Measurements from ENCODE around the gene CAMK1D.

CAMK1D gene

DNA sequence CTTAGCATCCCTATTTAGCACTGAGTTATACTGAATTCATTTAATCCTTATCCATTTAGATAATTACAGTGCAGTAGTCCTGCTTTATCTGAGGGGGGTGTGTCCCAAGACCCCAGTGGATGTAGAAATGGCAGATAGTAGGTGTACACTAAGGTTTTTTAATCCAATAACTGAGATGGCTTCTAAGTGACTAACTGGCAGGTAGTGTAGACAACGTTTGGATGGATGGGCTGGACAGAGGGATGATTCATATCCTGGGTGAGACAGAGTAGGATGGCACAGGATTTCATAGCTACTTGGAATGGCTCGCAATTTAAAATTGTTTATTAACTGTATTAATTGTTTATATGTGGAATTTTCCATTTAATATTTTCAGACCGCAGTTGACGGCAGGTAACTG is 356.6 kb downstream of the CAMK1D start:
- Histone ChIP-seq H3K9me3 (no peaks in the 10 kb centered on the region), H3K36me3 (no peaks in the 10 kb centered on the region), H3K4me3 (no peak overlapping the region), H3K27ac (no peak overlapping the region), H3K27me3 (no peaks in the 10 kb centered on the region), H3K4me1 (peaks cover 0 to 70% (median 53%) of the 10 kb centered on the region in 4 donors)
- intact Hi-C loops (cut with DNase I; ENCODE audit: low total_unique reads), result loop anchor here (5.0 kb wide), 1 partner anchor 489 kb away; no protein-coding TSS in a partner anchor
- DNase-seq, result no peak
- TF ChIP-seq, protein P1, sequence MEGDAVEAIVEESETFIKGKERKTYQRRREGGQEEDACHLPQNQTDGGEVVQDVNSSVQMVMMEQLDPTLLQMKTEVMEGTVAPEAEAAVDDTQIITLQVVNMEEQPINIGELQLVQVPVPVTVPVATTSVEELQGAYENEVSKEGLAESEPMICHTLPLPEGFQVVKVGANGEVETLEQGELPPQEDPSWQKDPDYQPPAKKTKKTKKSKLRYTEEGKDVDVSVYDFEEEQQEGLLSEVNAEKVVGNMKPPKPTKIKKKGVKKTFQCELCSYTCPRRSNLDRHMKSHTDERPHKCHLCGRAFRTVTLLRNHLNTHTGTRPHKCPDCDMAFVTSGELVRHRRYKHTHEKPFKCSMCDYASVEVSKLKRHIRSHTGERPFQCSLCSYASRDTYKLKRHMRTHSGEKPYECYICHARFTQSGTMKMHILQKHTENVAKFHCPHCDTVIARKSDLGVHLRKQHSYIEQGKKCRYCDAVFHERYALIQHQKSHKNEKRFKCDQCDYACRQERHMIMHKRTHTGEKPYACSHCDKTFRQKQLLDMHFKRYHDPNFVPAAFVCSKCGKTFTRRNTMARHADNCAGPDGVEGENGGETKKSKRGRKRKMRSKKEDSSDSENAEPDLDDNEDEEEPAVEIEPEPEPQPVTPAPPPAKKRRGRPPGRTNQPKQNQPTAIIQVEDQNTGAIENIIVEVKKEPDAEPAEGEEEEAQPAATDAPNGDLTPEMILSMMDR (IDR thresholded peaks at IDR 0.05), result no peak

DNA sequence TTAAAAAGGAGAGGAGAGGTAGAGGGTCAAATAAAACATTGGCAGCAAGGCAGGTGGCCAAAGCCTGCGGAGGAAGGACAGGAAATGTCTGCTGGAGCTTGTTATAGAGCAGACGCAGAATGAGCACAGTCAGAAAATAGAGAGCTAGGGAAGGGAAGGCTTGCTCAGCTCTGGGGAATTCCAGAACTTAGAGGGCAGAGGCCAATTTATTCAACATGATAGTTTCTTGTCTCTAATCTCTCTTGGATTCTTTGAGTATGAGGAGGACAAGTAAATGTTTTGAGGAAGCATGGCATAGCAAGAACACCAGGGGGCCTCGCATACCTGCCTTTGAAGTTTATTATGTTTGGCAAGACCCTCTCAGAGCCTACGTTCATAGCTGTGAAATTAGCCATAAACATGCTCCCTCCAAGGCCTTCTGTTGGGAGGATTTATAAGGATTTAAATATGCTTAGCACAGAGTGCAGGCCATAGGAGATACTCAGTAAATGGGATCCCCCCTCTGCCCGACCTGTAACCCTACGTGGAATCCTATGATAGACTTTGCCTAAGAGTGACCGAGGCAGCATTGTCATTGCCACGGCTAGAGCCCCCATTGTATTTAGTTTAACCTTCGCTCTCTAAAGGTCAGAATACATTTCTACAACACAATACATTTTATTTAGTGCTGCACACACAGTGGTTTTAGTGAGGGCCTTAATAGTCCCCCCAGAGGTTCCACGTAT is 358.3 kb downstream of the CAMK1D start:
- TF ChIP-seq, protein P1 (IDR thresholded peaks at IDR 0.05), result peak; percentile 28 to 51
- H3K4me1 ChIP-seq, result peaks cover 0 to 70% (median 49%) of the 10 kb centered on the region in 4 donors
- intact Hi-C loops (cut with DNase I; ENCODE audit: low total_unique reads), result loop anchor here (5.0 kb wide), 1 partner anchor 490 kb away; no protein-coding TSS in a partner anchor
- H3K27me3 ChIP-seq, result no peaks in the 10 kb centered on the region
- no peaks in the 10 kb centered on the region for H3K36me3 ChIP-seq
- DNase-seq, result peak; percentile 41 to 77
- peak overlapping the region; percentile 75 to 80 for H3K27ac ChIP-seq
- no peak overlapping the region for H3K4me3 ChIP-seq
- no peaks in the 10 kb centered on the region for H3K9me3 ChIP-seq

DNA sequence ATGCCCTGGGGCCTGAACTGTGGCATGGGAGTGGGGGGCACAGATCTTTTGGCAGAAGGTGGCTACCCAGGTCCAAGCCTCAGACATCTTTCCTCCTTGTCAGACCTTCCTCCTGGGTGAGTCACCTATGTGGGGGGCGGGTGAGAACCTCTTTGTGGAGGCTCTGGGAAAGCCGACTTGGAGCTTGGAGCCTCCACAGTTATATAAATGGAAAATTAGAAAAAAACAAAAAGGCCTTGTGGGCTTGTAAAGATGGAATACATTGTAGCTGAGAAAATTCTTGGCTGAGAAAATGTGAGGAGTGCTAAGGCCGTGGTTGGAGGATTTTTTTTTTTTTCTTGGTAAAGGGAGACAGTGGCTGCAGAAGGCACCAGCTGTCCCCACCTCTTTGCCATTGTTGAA is 359.7 kb downstream of the CAMK1D start:
- peaks cover 0 to 59% (median 44%) of the 10 kb centered on the region in 4 donors for H3K4me1 ChIP-seq
- intact Hi-C loops (cut with DNase I; ENCODE audit: low total_unique reads), result loop anchor here (5.0 kb wide), 1 partner anchor 492 kb away; no protein-coding TSS in a partner anchor
- TF ChIP-seq, protein P1 (IDR thresholded peaks at IDR 0.05), result no peak
- peak overlapping the region; percentile 75 to 80 for H3K27ac ChIP-seq
- no peaks in the 10 kb centered on the region for H3K36me3 ChIP-seq
- H3K4me3 ChIP-seq, result no peak overlapping the region
- H3K9me3 ChIP-seq, result no peaks in the 10 kb centered on the region
- no peak for DNase-seq
- no peaks in the 10 kb centered on the region for H3K27me3 ChIP-seq

DNA sequence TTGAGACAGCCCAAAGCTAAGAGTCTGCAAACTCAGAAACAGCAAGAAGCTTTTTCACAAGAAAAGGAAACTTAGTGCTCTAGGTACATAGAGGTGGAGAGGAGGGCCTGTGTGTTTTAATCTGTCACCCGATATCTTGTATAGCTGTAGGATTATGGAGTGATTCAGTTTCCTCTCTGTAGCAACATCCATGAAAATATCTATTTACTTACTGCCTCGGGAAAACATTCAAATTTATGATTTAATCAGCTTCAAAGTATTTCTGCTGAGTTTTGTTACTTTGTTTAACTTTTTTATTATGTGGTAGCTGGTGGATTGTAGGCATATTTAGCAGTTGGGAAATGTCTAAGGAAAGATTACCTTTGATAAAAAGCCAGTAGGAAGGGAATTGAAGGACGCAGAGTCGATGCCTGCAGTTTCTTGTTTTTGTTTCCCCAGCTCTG is 360.2 kb downstream of the CAMK1D start:
- Histone ChIP-seq H3K27me3 (no peaks in the 10 kb centered on the region), H3K27ac (peak overlapping the region; percentile 75 to 80), H3K9me3 (no peaks in the 10 kb centered on the region), H3K36me3 (no peaks in the 10 kb centered on the region), H3K4me3 (no peak overlapping the region), H3K4me1 (peaks cover 0 to 53% (median 42%) of the 10 kb centered on the region in 4 donors)
- intact Hi-C loops (cut with DNase I; ENCODE audit: low total_unique reads), result loop anchor here (5.0 kb wide), 1 partner anchor 492 kb away; no protein-coding TSS in a partner anchor
- TF ChIP-seq, protein P1 (IDR thresholded peaks at IDR 0.05), result no peak
- no peak for DNase-seq

DNA sequence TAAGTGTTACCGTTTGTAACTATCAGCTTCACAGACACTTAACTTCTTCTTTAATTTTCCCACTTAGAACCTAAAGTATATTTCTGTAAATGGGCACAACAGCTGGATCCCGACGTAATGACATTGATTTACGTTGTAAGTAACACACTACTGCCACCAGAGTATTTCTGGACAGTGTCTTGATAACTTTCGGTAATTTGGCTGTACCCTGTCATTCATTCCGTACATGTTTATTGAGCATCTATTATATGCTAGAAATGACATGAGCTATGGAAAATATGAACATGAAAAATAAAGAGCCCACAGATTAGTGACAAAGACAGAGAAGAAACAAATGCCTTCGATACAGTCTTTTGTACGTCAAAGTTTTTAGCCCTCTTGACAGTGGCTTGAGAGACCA is 360.8 kb downstream of the CAMK1D start:
- DNase-seq, result no peak
- Histone ChIP-seq H3K36me3 (no peaks in the 10 kb centered on the region), H3K9me3 (no peaks in the 10 kb centered on the region), H3K4me3 (no peak overlapping the region), H3K4me1 (peaks cover 0 to 49% (median 42%) of the 10 kb centered on the region in 4 donors), H3K27ac (peak overlapping the region; percentile 75 to 80), H3K27me3 (no peaks in the 10 kb centered on the region)
- TF ChIP-seq, protein P1 (IDR thresholded peaks at IDR 0.05), result no peak
- intact Hi-C loops (cut with DNase I; ENCODE audit: low total_unique reads), result loop anchor here (2.0 to 10.0 kb wide), 2 partner anchors 365 to 447 kb away; no protein-coding TSS in a partner anchor
